ENCODE measurements around the gene KCTD5.

Gene KCTD5

GRCh38 chr16:2698103-2698870 lies 16.0 kb downstream of the KCTD5 start:
- DNase-seq, result no peak

- no peak for DNase-seq
Measured at GRCh38 chr16:2698965-2699750, 16.8 kb downstream of the KCTD5 start.

- no peak for DNase-seq
Measured at GRCh38 chr16:2699791-2700600, 17.7 kb downstream of the KCTD5 start.

- no peak for DNase-seq
Measured at GRCh38 chr16:2700786-2701185, 18.5 kb downstream of the KCTD5 start.

GRCh38 chr16:2701272-2701671 lies 18.9 kb downstream of the KCTD5 start:
- DNase-seq, result no peak

- DNase-seq, result no peak
Measured at GRCh38 chr16:2701713-2702437, 19.6 kb downstream of the KCTD5 start.

- no peak for DNase-seq
Measured at GRCh38 chr16:2702438-2702825, 20.1 kb downstream of the KCTD5 start.

GRCh38 chr16:2702871-2703745 lies 20.8 kb downstream of the KCTD5 start:
- no peak for DNase-seq

- DNase-seq, result no peak
Measured at GRCh38 chr16:2704166-2704982, 22.1 kb downstream of the KCTD5 start.

- no peak for DNase-seq
Measured at GRCh38 chr16:2704983-2705275, 22.6 kb downstream of the KCTD5 start.

- no peak for DNase-seq
Measured at GRCh38 chr16:2705351-2705750, 23.0 kb downstream of the KCTD5 start.

- DNase-seq, result no peak
Measured at GRCh38 chr16:2706085-2706484, 23.8 kb downstream of the KCTD5 start.

GRCh38 chr16:2706611-2707311 lies 24.4 kb downstream of the KCTD5 start:
- no peak for DNase-seq

- DNase-seq, result no peak
Measured at GRCh38 chr16:2707368-2708289, 25.3 kb downstream of the KCTD5 start.

- DNase-seq, result no peak
Measured at GRCh38 chr16:2708290-2708639, 25.9 kb downstream of the KCTD5 start.

- no peak for DNase-seq
Measured at GRCh38 chr16:2708955-2709587, 26.7 kb downstream of the KCTD5 start.

- no peak for DNase-seq
Measured at GRCh38 chr16:2709588-2709984, 27.3 kb downstream of the KCTD5 start.

GRCh38 chr16:2710021-2710710 lies 27.8 kb downstream of the KCTD5 start:
- DNase-seq, result no peak

Measured in activated gamma-delta T cell treated with Interleukin-2 at 50 U/mL for 16 hours (primary cell).